Measurements from ENCODE around the gene ZSCAN23.

The ZSCAN23 gene

DNA sequence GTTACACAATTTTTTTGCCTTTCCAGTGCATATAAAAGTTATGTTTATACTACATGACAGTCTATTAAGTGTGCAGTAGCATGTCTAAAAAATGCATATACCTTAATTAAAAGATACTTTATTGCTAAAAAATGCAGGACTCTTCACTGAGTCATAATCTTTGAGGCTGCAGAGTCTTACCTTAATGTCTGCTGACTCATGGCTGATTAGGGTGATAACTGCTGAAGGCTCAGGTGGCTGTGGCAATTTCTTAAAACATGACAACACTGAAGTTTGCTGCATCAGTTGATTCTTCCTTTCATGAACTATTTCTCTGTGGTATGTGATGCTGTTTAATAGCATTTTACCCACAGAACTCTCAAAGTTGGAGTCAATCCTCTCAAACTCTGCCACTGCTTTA is 19.1 kb downstream of the ZSCAN23 start:
- Histone ChIP-seq H3K9me3 (ENCODE audit: control insufficient read depth, insufficient read depth, low read length) (no peaks in the 10 kb centered on the region; the same call in 1 of the 2 replicates), H4K20me1 (ENCODE audit: control insufficient read depth, insufficient read depth, low read depth, low read length) (no peaks in the 10 kb centered on the region), H3K4me2 (ENCODE audit: low read length) (no peak overlapping the region), H3K9me2 (replicated peaks; ENCODE audit: control insufficient read depth, low read length) (no peaks in the 10 kb centered on the region), H3F3A (ENCODE audit: control insufficient read depth, insufficient read depth) (no peaks in the 10 kb centered on the region), H3K4me3 (ENCODE audit: low read length) (no peak overlapping the region), H3K36me3 (ENCODE audit: control insufficient read depth, low read length) (no peaks in the 10 kb centered on the region), H3K27me3 (ENCODE audit: control insufficient read depth, low read length) (no peaks in the 10 kb centered on the region), H3K4me1 (ENCODE audit: control insufficient read depth, low read length) (no peaks in the 10 kb centered on the region), H3K27ac (ENCODE audit: low read depth, low read length) (no peak overlapping the region), H3K79me2 (ENCODE audit: control insufficient read depth, low read length) (no peaks in the 10 kb centered on the region)
- no peak for TF ChIP-seq EZH2phosphoT487 (IDR thresholded peaks at IDR 0.05; ENCODE audit: borderline replicate concordance, low read length)

GRCh38 chr6:28423546-28423945 is 19.7 kb downstream of the ZSCAN23 start:
- H3K4me2 ChIP-seq (ENCODE audit: low read length) = no peak overlapping the region
- no peak overlapping the region for H3K4me3 ChIP-seq (ENCODE audit: low read length)
- H3K4me1 ChIP-seq (ENCODE audit: control insufficient read depth, low read length) = no peaks in the 10 kb centered on the region
- no peaks in the 10 kb centered on the region for H4K20me1 ChIP-seq (ENCODE audit: control insufficient read depth, insufficient read depth, low read depth, low read length)
- H3F3A ChIP-seq (ENCODE audit: control insufficient read depth, insufficient read depth) = no peaks in the 10 kb centered on the region
- no peak overlapping the region for H3K27ac ChIP-seq (ENCODE audit: low read depth, low read length)
- TF ChIP-seq, protein P1, sequence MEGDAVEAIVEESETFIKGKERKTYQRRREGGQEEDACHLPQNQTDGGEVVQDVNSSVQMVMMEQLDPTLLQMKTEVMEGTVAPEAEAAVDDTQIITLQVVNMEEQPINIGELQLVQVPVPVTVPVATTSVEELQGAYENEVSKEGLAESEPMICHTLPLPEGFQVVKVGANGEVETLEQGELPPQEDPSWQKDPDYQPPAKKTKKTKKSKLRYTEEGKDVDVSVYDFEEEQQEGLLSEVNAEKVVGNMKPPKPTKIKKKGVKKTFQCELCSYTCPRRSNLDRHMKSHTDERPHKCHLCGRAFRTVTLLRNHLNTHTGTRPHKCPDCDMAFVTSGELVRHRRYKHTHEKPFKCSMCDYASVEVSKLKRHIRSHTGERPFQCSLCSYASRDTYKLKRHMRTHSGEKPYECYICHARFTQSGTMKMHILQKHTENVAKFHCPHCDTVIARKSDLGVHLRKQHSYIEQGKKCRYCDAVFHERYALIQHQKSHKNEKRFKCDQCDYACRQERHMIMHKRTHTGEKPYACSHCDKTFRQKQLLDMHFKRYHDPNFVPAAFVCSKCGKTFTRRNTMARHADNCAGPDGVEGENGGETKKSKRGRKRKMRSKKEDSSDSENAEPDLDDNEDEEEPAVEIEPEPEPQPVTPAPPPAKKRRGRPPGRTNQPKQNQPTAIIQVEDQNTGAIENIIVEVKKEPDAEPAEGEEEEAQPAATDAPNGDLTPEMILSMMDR (IDR thresholded peaks at IDR 0.05; ENCODE audit: low read depth, low read length, poor library complexity, severe bottlenecking) = no peak
- no peak for TF ChIP-seq EZH2phosphoT487 (IDR thresholded peaks at IDR 0.05; ENCODE audit: borderline replicate concordance, low read length)
- no peaks in the 10 kb centered on the region for H3K79me2 ChIP-seq (ENCODE audit: control insufficient read depth, low read length)
- no peaks in the 10 kb centered on the region for H3K36me3 ChIP-seq (ENCODE audit: control insufficient read depth, low read length)
- H3K9me2 ChIP-seq (replicated peaks; ENCODE audit: control insufficient read depth, low read length) = no peaks in the 10 kb centered on the region
- H3K27me3 ChIP-seq (ENCODE audit: control insufficient read depth, low read length) = no peaks in the 10 kb centered on the region
- H3K9me3 ChIP-seq (ENCODE audit: control insufficient read depth, insufficient read depth, low read length) = no peaks in the 10 kb centered on the region; the same call in 1 of the 2 replicates

GRCh38 chr6:28413681-28414080 is 29.6 kb downstream of the ZSCAN23 start:
- Histone ChIP-seq H3K9me3 (ENCODE audit: control insufficient read depth, insufficient read depth, low read length) (no peaks in the 10 kb centered on the region), H3K4me2 (ENCODE audit: low read length) (no peak overlapping the region), H3K27ac (ENCODE audit: low read depth, low read length) (no peak overlapping the region), H3K36me3 (ENCODE audit: control insufficient read depth, low read length) (no peaks in the 10 kb centered on the region), H3F3A (ENCODE audit: control insufficient read depth, insufficient read depth) (no peaks in the 10 kb centered on the region), H3K79me2 (ENCODE audit: control insufficient read depth, low read length) (no peaks in the 10 kb centered on the region), H4K20me1 (ENCODE audit: control insufficient read depth, insufficient read depth, low read depth, low read length) (no peaks in the 10 kb centered on the region), H3K9me2 (replicated peaks; ENCODE audit: control insufficient read depth, low read length) (no peaks in the 10 kb centered on the region), H3K27me3 (ENCODE audit: control insufficient read depth, low read length) (no peaks in the 10 kb centered on the region), H3K4me3 (ENCODE audit: low read length) (no peak overlapping the region), H3K4me1 (ENCODE audit: control insufficient read depth, low read length) (no peaks in the 10 kb centered on the region)
- TF ChIP-seq, protein P1 (IDR thresholded peaks at IDR 0.05; ENCODE audit: low read depth, low read length, poor library complexity, severe bottlenecking) = no peak
- no peak for TF ChIP-seq EZH2phosphoT487 (IDR thresholded peaks at IDR 0.05; ENCODE audit: borderline replicate concordance, low read length)

GRCh38 chr6:28410767-28411166 is 32.5 kb downstream of the ZSCAN23 start:
- H3K9me2 ChIP-seq (replicated peaks; ENCODE audit: control insufficient read depth, low read length) = no peaks in the 10 kb centered on the region
- TF ChIP-seq EZH2phosphoT487 (IDR thresholded peaks at IDR 0.05; ENCODE audit: borderline replicate concordance, low read length) = no peak
- TF ChIP-seq, protein P1 (IDR thresholded peaks at IDR 0.05; ENCODE audit: low read depth, low read length, poor library complexity, severe bottlenecking) = no peak
- no peak overlapping the region for H3K27ac ChIP-seq (ENCODE audit: low read depth, low read length)

More at GRCh38 chr6:28410767-28411166, 32.5 kb downstream of the ZSCAN23 start:
- Histone ChIP-seq H3K4me3 (ENCODE audit: low read length) (no peak overlapping the region), H3K27me3 (ENCODE audit: control insufficient read depth, low read length) (no peaks in the 10 kb centered on the region), H3K4me1 (ENCODE audit: control insufficient read depth, low read length) (no peaks in the 10 kb centered on the region), H4K20me1 (ENCODE audit: control insufficient read depth, insufficient read depth, low read depth, low read length) (no peaks in the 10 kb centered on the region), H3F3A (ENCODE audit: control insufficient read depth, insufficient read depth) (no peaks in the 10 kb centered on the region), H3K36me3 (ENCODE audit: control insufficient read depth, low read length) (no peaks in the 10 kb centered on the region), H3K79me2 (ENCODE audit: control insufficient read depth, low read length) (no peaks in the 10 kb centered on the region), H3K9me3 (ENCODE audit: control insufficient read depth, insufficient read depth, low read length) (no peaks in the 10 kb centered on the region), H3K4me2 (ENCODE audit: low read length) (no peak overlapping the region)

Data from DOHH2 (cell line).